Left cardiac atrium (tissue), 4 donors: ENCODE results near the gene FBXO28. TPM values are rescaled to one million over a fixed set of nuclear protein-coding genes. Genes with fewer than 3 reads are reported as not detected.
A peak's percentile ranks its signal among the peaks of the same experiment; 100 is the strongest.
"Not testable (repeated sequence)": the region's sequence is repeated elsewhere in the genome, so short reads cannot be mapped to it uniquely, and the experiment has no call there.

Source experiments
- ATAC-seq, 2 donors: fragments of 200-7000 bp; cut with Tn5 transposase; one replicate each; pipeline ENCODE4 v1.9.1; 2020; ENCODE audit warnings: mild to moderate bottlenecking in 2 of 2, moderate library complexity in 2 of 2
- DNase-seq: peaks from one replicate; pipeline ENCODE4 v3.0.0-alpha.2; 2020
- intact Hi-C, 2 donors: fragments of 100-400 bp; cut with DNase I; formaldehyde crosslinking; loops; one replicate each; pipeline versions ENCODE4 v1.14.1 to v1.15.1; 2022 to 2023
- long read RNA-seq: library from polyadenylated mRNA; unstranded; transcript quantifications from one replicate; pipeline ENCODE4 v2.0.0, GENCODE V29; 2021
- total RNA-seq, 2 donors: library from RNA; stranded (reverse); fragmentation: NEBNext Ultra II Directional; extraction: Animal tissue kit (Norgen Biotek cat#: 25700); gene quantifications; one replicate each; pipeline ENCODE4 v1.2.1, GENCODE V29; 2021
- donor health status: DM: no; HTN: yes; CAD: no.
- donor health status: DM: no; HTN: yes; CAD: no; lungs with severe emphysema.
- donor health status: DM: yes; HTN: yes; CAD: no.
- donor health status: Dilated cardiomyopathy.

FBXO28 gene, protein sequence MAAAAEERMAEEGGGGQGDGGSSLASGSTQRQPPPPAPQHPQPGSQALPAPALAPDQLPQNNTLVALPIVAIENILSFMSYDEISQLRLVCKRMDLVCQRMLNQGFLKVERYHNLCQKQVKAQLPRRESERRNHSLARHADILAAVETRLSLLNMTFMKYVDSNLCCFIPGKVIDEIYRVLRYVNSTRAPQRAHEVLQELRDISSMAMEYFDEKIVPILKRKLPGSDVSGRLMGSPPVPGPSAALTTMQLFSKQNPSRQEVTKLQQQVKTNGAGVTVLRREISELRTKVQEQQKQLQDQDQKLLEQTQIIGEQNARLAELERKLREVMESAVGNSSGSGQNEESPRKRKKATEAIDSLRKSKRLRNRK
- total RNA-seq: 10 to 100 TPM; 17.3 to 20.1 TPM
- long read RNA-seq, full-length matches to known transcripts: 9 of 11 reads
- long read RNA-seq, partial matches to known transcripts: 0 of 11 reads
- long read RNA-seq, other reads (novel, unspliced or antisense): 2 of 11 reads

DNA sequence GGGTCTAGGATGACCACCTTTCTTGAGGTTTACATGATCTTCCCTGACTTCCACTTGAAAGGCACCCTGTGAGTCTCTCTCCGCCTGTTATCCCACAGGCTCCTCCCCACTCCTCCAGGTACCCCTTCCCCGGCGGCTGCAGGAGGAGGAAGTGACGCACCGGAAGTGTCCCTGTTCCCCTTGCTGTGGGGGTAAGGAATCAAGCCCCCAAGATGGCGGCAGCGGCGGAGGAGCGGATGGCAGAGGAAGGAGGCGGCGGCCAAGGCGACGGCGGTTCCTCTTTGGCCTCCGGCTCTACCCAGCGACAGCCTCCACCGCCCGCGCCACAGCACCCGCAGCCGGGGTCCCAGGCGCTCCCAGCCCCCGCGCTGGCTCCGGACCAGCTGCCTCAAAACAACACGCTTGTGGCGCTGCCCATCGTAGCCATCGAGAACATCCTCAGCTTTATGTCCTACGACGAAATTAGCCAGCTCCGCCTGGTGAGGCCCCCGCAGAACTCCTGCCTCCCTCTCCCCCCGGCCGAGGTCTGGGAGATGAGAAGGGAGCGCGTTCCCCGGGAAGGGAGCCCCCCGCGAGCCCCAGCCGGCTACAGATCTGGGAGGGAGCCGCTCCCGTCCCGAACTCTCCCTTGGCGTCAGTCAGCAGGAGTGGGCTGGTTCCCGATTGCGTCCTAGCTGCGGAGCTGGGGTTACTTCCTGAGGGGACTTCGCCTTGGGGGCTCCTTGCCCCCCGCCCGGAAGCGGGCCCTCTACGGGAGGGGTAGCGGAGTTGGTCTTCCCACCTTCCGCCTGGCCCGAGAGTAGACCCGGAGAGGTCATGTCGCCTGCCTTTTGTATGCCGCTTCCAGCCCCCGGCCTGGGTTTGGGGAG is at the start of gene FBXO28:
FBXO28 (plus strand) TSS at position 194 of the 869 bp plus-strand sequence; CDS start at position 213, 19 bp downstream.
- intact Hi-C loops: loop anchor here (10.0 kb wide), 1 partner anchor 341 kb away; no protein-coding TSS in a partner anchor
- peak; percentile 96 for DNase-seq
- ATAC-seq: peak; percentile 100

DNA sequence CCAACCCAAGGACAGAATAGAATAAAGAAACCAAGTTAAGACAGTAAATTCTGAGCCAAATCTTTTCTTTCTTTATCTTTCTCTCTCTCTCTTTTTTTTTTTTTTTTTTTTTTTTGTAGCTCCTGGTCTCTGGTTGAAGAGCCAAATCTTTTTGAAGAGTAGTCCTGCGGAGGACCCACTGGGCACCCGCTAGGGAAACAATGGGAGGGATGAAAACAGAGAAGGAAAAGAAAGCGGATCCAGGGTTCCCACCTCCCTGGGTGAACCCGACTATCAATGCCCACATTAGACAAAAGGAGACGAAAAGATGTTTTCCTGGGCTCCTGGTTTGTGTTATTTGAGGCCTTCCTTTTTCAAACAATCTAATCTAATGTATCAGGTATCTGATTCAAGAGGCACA is 49.8 kb upstream of the FBXO28 start:
- ATAC-seq (no peak), DNase-seq (no peak)
- intact Hi-C loops: no loop called here

- DNase-seq: no peak
- intact Hi-C loops: no loop called here
- ATAC-seq: no peak
Measured at GRCh38 chr1:224065455-224065854, 48.5 kb upstream of the FBXO28 start.

DNA sequence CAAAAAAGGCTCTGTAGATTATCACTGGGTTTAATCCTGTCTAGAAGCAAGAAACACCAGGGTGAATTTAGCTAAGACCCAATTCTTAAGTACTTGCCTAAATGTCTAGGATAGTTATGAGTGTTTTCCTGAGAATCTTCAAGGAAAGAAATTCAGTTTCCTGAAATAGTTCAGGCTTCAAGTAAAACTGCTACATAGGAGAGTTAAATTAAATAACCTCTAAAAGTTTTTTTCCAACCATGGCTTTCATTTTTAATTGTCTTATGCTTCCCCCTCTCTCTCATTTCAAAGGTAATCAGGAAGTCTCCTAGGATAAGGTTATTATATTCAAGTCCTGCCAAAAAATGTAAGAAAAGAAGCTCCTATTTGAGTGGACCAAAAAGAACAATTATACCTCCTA is 46.7 kb upstream of the FBXO28 start:
- ATAC-seq (no peak), DNase-seq (no peak)
- intact Hi-C loops: no loop called here

- intact Hi-C loops: no loop called here
- DNase-seq (no peak), ATAC-seq (no peak)
Measured at GRCh38 chr1:224067621-224068457, 46.1 kb upstream of the FBXO28 start.

- intact Hi-C loops: no loop called here
- DNase-seq (no peak), ATAC-seq (no peak)
Measured at GRCh38 chr1:224068458-224069072, 45.3 kb upstream of the FBXO28 start.

GRCh38 chr1:224069138-224069537 is 44.8 kb upstream of the FBXO28 start:
- intact Hi-C loops: no loop called here
- no peak for ATAC-seq
- DNase-seq: no peak

GRCh38 chr1:224070521-224070920 is 43.4 kb upstream of the FBXO28 start:
- ATAC-seq: no peak
- no peak for DNase-seq
- intact Hi-C loops: no loop called here

- ATAC-seq (no peak), DNase-seq (no peak)
- intact Hi-C loops: no loop called here
Measured at GRCh38 chr1:224076407-224076806, 37.5 kb upstream of the FBXO28 start.

GRCh38 chr1:224079644-224080043 is 34.3 kb upstream of the FBXO28 start:
- DNase-seq, intact Hi-C loops, ATAC-seq: not testable (repeated sequence)

GRCh38 chr1:224080115-224080774 is 33.7 kb upstream of the FBXO28 start:
- DNase-seq (no peak), ATAC-seq (peak in 1 of 2 donors; percentile 68)
- intact Hi-C loops: no loop called here

DNA sequence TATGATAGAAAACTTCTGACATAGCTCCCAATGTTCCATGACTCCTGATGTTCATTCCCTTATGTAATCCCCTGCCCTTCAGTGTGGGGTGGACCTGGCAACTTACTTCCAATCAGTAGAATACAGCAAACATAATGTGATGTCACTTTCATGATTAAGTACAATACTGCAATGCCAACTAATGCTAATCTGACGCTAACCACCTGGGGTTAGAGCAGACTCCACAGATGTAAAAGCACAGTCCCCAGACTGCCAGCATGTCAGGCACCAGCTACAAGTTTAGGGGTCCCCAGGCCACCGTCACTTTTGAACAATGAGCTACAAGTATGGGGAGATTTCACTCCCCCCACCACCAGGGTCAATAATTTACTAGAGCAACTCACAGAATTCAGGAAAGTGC is 32.3 kb upstream of the FBXO28 start:
- intact Hi-C loops: no loop called here
- DNase-seq: no peak
- ATAC-seq: no peak

DNA sequence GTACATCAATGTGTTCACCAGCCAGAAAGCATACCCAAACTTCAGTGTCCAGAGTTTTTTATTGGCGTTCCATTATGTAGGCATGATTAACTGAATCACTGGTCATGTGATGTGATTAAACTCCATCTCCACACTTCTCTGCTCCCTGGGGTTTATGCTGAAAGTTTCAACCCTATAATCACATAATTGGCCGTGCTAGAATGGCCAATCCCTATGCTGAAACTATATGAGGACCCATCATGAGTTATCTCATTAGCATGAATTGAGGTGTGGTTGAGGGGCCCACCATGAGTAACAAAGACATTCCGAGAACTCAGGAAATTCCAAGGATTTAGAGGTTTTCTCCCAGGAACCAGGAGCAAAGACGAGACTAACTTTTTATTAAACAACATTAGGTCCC is 31.8 kb upstream of the FBXO28 start:
- no peak for DNase-seq
- no peak for ATAC-seq

DNA sequence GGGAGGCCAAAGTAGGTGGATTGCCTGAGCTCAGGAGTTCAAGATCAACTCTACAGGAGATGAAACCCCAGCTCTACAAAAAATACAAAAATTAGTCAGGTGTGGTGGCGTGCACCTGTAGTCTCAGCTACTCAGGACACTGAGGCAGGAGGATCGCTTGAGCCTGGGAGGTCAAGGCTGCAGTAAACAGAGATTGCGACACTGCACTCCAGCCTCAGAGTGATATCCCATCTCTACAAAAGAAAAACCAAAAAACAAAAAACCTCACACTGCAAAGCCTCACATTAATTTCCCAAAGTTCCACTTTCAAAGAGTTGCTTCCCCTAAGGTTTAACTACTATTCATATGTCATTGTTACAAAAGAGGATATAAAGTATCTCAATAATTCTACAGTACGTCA is 29.0 kb upstream of the FBXO28 start:
- no peak for DNase-seq
- ATAC-seq: no peak
- intact Hi-C loops: no loop called here

More for the DNA sequence above, 31.8 kb upstream of the FBXO28 start:
- intact Hi-C loops: no loop called here

DNA sequence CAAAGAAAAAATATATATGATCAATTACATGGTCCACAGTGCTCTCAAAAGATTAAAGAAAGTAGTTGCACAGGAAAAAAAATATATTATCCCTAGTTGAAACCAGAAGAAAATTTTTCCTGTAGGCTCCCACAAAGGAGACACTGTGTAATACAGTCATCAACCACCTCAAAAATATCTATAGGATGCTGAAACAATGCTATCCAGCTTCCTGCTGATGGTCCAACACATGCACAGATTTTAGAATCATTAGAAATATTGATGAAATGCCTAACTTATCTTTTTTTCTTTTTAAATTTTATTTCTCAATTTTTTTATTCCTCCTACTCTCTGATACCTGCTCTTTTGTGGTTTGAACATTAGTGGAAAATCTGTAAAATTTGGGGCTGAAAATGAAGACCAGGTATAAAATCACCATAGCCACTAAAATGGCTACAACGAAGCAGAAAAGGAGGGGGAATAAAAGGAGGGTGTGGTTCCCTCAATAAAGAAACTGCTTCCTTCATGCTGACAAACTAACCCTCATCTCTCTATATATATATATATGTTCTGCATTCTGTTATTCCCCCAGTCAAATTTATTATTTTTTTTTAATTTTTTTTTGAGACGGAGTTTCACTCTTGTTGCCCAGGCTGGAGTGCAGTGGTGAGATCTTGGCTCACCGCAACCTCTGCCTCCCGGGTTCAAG is 28.3 kb upstream of the FBXO28 start:
- intact Hi-C loops: no loop called here
- no peak for DNase-seq
- ATAC-seq: no peak

DNA sequence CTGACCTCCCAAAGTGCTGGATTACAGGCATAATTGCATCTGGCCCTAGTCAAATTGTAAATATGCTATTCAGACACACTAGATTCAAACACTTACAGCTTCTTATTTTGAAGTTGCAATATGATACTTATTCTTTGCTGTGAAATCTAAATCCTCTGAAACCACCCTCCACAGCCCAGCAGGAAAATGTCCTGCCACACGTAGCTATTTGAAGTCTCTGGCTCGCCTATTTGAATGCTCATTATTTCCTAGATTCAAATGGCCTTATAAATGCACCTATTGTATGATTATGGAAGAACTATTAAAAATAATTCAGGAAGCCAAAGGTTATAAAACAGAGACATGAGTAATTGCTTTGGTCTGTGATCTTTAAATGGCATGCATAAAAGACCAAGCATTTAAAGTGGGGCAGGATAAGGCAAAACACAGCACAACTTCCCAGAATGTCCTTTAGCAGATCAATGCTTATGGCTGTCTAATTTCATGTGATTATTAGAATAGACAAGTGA is 26.6 kb upstream of the FBXO28 start:
- intact Hi-C loops: no loop called here
- ATAC-seq (no peak), DNase-seq (no peak)

GRCh38 chr1:224089583-224089982 is 24.3 kb upstream of the FBXO28 start:
- intact Hi-C loops: no loop called here
- no peak for ATAC-seq
- no peak for DNase-seq
